Measurements from ENCODE around the gene ITPRID1.

GRCh38 chr7:31602041-31602625 is 88.2 kb downstream of the ITPRID1 start:
- TF ChIP-seq CTCF (IDR thresholded peaks at IDR 0.05 in 8 of 11, conservative IDR thresholded peaks at IDR 0.05 in 3 of 11) (no peak), POLR2A (IDR thresholded peaks at IDR 0.05) (no peak), POLR2AphosphoS5 (IDR thresholded peaks at IDR 0.05) (no peak)
